Lower leg skin (tissue), 4 donors: ENCODE measurements around the gene PASK. TPM values are rescaled to one million over a fixed set of nuclear protein-coding genes. Genes with fewer than 3 reads are reported as not detected.

Experiments
- DNase-seq, 2 donors: peaks; one replicate each; pipeline ENCODE4 v3.0.0-alpha.2; 2019; ENCODE audit warnings: low spot score in 2 of 2
- H3K4me3 ChIP-seq: fragments of 200-600 bp; sonication (generic); 2 replicates; pipeline ENCODE4 v1.5.1; 2017; ENCODE audit warnings: mild to moderate bottlenecking, low read depth; ENCODE audit not compliant: poor library complexity, severe bottlenecking
- POLR2A ChIP-seq, 2 donors: fragments of 450-650 bp; IDR thresholded peaks; one replicate each; pipeline ENCODE4 v1.6.1; 2016 to 2017; ENCODE audit warnings: antibody characterized with exemption in 2 of 2, mild to moderate bottlenecking in 1 of 2, moderate library complexity in 1 of 2
- WGBS, 2 donors: methylation state at CpG; one replicate each; pipeline ENCODE4 v1.1.5; 2018; 5-methylcytosine and 5-hydroxymethylcytosine counted together
- intact Hi-C: fragments of 100-400 bp; cut with DNase I; formaldehyde crosslinking; loops from one replicate; pipeline ENCODE4 v1.15.0; 2023; ENCODE audit warnings: low total_unique reads
- total RNA-seq, 4 donors: library from RNA; depleted of rRNA; stranded (reverse); fragments of >200 nt; gene quantifications; one replicate each; pipeline ENCODE4 v1.1.0, GENCODE V29; 2016
- TF ChIP-seq, protein P1 (sequence below), 3 donors: fragments of 450-650 bp; IDR thresholded peaks; one replicate each; pipeline ENCODE4 v1.5.1; 2016; ENCODE audit warnings: antibody characterized with exemption in 3 of 3, mild to moderate bottlenecking in 3 of 3, moderate library complexity in 2 of 3

Gene PASK
- total RNA-seq, 4 donors from 2014 or later: 4.8 to 11.9 (median 6.5) TPM

DNA sequence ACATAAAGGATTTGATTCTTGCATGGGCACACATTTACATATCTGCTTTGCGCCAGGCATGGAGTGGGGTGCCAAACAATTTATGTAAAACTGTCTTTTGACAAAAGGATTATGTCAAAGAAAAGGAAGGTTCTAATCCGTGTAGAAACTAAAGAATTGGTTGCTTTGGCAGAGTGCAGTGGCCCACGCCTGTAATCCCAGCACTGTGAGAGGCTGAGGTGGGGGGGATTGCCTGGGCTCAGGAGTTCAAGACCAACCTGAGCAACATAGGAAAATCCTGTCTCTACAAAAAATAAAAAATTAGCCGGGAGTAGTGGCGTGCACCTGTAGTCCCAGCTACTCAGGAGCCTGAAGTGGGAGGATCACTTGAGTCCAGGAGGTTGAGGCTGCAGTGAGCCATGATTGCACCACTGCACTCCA is 46.1 kb downstream of the PASK start:
- intact Hi-C loops: no loop called here
- peak in 1 of 2 donors; percentile 29 for DNase-seq
- TF ChIP-seq, protein P1, sequence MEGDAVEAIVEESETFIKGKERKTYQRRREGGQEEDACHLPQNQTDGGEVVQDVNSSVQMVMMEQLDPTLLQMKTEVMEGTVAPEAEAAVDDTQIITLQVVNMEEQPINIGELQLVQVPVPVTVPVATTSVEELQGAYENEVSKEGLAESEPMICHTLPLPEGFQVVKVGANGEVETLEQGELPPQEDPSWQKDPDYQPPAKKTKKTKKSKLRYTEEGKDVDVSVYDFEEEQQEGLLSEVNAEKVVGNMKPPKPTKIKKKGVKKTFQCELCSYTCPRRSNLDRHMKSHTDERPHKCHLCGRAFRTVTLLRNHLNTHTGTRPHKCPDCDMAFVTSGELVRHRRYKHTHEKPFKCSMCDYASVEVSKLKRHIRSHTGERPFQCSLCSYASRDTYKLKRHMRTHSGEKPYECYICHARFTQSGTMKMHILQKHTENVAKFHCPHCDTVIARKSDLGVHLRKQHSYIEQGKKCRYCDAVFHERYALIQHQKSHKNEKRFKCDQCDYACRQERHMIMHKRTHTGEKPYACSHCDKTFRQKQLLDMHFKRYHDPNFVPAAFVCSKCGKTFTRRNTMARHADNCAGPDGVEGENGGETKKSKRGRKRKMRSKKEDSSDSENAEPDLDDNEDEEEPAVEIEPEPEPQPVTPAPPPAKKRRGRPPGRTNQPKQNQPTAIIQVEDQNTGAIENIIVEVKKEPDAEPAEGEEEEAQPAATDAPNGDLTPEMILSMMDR (IDR thresholded peaks at IDR 0.05): no peak
- TF ChIP-seq POLR2A (IDR thresholded peaks at IDR 0.05): no peak
- no peak overlapping the region for H3K4me3 ChIP-seq
- 23 to 29% methylated on average over 5 of the region's 5 CpGs for WGBS, 2 donors

GRCh38 chr2:241102239-241102803 is 47.0 kb downstream of the PASK start, which contains the start of gene MTERF4:
MTERF4 (minus strand) TSS chr2:241102287; CDS start chr2:241102273, 14 bp downstream.
- peak within 1 kb of the TSS; percentile 82 for H3K4me3 ChIP-seq
- intact Hi-C loops: no loop called here
- 0 to 1% methylated on average over 16 to 54 of the region's 56 CpGs for WGBS, 2 donors
- DNase-seq: peak; percentile 80 to 97
- no peak for TF ChIP-seq POLR2A (IDR thresholded peaks at IDR 0.05)
- TF ChIP-seq, protein P1 (IDR thresholded peaks at IDR 0.05): no peak

GRCh38 chr2:241099246-241099645 is 50.0 kb downstream of the PASK start:
- DNase-seq: peak in 1 of 2 donors; percentile 39
- intact Hi-C loops: no loop called here
- 92 to 94% methylated on average over 5 of the region's 5 CpGs for WGBS, 2 donors
- no peak overlapping the region for H3K4me3 ChIP-seq
- TF ChIP-seq, protein P1 (IDR thresholded peaks at IDR 0.05): no peak
- TF ChIP-seq POLR2A (IDR thresholded peaks at IDR 0.05): no peak

- 89 to 92% methylated on average over 8 of the region's 8 CpGs for WGBS, 2 donors
- intact Hi-C loops: no loop called here
- TF ChIP-seq, protein P1 (IDR thresholded peaks at IDR 0.05): no peak
- TF ChIP-seq POLR2A (IDR thresholded peaks at IDR 0.05): no peak
- H3K4me3 ChIP-seq: no peak overlapping the region
- DNase-seq: no peak
Measured at GRCh38 chr2:241096979-241097378, 52.3 kb downstream of the PASK start.

DNA sequence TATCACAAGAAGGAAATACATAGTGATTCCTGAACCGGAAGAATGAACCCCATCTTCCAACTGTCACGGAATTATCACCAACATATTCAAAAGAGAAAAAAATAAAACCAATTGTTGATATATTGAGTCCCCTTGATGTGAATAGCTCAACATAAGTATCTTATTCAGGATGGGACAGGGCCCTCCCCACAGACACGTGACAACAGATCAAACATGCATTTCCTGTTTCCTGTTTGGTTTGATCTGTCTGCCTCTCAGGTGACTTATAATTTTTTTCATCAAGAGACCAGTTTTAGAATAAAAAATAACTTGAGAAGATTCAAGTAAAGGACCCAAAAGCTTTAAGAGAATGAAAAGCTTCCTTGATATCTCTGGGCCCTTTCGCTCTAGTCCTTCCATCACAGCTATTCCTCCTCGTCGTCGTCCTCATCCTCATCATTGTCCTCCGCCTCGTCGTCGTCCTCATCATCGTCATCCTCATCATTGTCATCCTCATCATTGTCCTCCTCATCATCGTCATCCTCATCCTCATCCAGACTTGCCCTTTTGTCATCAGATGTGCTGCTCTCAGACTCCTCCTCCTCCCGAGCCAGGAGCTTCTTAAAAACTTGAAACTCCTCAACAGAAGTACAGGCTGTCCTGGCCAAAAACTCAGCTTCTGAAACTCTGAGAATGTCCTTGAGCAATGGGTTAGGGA is 53.5 kb downstream of the PASK start:
- peak in 1 of 2 donors; percentile 26 for DNase-seq
- WGBS, 2 donors: 85 to 88% methylated on average over 14 of the region's 14 CpGs
- TF ChIP-seq POLR2A (IDR thresholded peaks at IDR 0.05): no peak
- TF ChIP-seq, protein P1 (IDR thresholded peaks at IDR 0.05): no peak
- no peak overlapping the region for H3K4me3 ChIP-seq
- intact Hi-C loops: no loop called here
